BJ (cell line): Measurements from ENCODE around the gene RNASEH2A. TPM values are rescaled to one million over a fixed set of nuclear protein-coding genes. Genes with fewer than 3 reads are reported as not detected.

Experiments
- CTCF ChIA-PET: fragments of 350-600 bp; formaldehyde crosslinking; extraction: SDS; loops from one replicate; lab custom pipeline; 2021; ENCODE audit warnings: antibody characterized with exemption, inconsistent platforms; lab: Yijun Ruan, JAX
- POLR2A ChIA-PET: fragments of 300-600 bp; sonication (Branson Sonifier 250); formaldehyde crosslinking; extraction: SDS; loops from one replicate; lab custom pipeline; 2021; ENCODE audit warnings: antibody characterized with exemption; lab: Charles Lee
- DNase-seq: peaks from one replicate; pipeline ENCODE4 v3.0.0-alpha.2; 2011; ENCODE audit warnings: low read depth
- H3K27me3 ChIP-seq: 2 replicates; pipeline ENCODE4 v1.6.0; 2011; ENCODE audit warnings: low read length; ENCODE audit not compliant: control insufficient read depth, insufficient read depth
- H3K36me3 ChIP-seq: 2 replicates; pipeline ENCODE4 v1.5.1; 2011; ENCODE audit warnings: low read length; ENCODE audit not compliant: control insufficient read depth, insufficient read depth
- H3K4me3 ChIP-seq: 2 replicates; pipeline ENCODE4 v1.5.1; 2011; ENCODE audit warnings: low read depth, mild to moderate bottlenecking, control low read depth, low read length
- polyA plus RNA-seq: library from polyadenylated mRNA; depleted of rRNA; stranded (reverse); fragments of >200 nt; gene quantifications from 2 replicates; pipeline ENCODE4 v1.2.3, GENCODE V29; 2011
- TF ChIP-seq, protein P1 (sequence below): IDR thresholded peaks from 2 replicates; pipeline ENCODE4 v1.5.1; 2011; ENCODE audit warnings: low read depth, mild to moderate bottlenecking, control low read depth, inconsistent platforms, low read length, moderate library complexity; ENCODE audit not compliant: insufficient read depth

RNASEH2A gene
- polyA plus RNA-seq, 1 experiment: 30.3 TPM

DNA sequence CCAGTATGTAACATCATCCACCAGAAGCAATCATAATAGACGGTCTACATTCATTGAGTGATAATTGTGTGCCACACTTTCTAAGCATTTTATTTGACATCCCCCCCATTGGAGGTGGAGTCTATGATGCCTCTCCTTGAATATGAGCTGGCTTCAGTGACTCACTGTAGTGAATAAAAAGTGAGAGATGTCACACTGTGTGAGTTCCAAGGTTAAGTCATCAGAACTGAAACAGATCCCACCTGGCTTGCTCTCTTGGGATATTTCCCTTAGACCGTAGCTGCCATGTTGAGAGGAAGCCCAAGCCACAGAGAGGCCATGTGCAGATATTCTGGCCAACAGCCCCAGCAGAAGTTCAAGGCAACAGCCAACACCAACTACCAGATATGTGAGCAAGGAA, 15.4 kb downstream of the RNASEH2A start:
- POLR2A ChIA-PET: no interaction called here
- no peak for DNase-seq
- Histone ChIP-seq H3K4me3 (no peak overlapping the region), H3K27me3 (no peaks in the 10 kb centered on the region), H3K36me3 (no peaks in the 10 kb centered on the region)
- CTCF ChIA-PET: interaction anchor here (1.2 to 1.9 kb wide), 2 partner anchors 56 to 62 kb away, joined by 3 to 9 read pairs; no protein-coding TSS in a partner anchor
- TF ChIP-seq, protein P1, sequence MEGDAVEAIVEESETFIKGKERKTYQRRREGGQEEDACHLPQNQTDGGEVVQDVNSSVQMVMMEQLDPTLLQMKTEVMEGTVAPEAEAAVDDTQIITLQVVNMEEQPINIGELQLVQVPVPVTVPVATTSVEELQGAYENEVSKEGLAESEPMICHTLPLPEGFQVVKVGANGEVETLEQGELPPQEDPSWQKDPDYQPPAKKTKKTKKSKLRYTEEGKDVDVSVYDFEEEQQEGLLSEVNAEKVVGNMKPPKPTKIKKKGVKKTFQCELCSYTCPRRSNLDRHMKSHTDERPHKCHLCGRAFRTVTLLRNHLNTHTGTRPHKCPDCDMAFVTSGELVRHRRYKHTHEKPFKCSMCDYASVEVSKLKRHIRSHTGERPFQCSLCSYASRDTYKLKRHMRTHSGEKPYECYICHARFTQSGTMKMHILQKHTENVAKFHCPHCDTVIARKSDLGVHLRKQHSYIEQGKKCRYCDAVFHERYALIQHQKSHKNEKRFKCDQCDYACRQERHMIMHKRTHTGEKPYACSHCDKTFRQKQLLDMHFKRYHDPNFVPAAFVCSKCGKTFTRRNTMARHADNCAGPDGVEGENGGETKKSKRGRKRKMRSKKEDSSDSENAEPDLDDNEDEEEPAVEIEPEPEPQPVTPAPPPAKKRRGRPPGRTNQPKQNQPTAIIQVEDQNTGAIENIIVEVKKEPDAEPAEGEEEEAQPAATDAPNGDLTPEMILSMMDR: no peak

DNA sequence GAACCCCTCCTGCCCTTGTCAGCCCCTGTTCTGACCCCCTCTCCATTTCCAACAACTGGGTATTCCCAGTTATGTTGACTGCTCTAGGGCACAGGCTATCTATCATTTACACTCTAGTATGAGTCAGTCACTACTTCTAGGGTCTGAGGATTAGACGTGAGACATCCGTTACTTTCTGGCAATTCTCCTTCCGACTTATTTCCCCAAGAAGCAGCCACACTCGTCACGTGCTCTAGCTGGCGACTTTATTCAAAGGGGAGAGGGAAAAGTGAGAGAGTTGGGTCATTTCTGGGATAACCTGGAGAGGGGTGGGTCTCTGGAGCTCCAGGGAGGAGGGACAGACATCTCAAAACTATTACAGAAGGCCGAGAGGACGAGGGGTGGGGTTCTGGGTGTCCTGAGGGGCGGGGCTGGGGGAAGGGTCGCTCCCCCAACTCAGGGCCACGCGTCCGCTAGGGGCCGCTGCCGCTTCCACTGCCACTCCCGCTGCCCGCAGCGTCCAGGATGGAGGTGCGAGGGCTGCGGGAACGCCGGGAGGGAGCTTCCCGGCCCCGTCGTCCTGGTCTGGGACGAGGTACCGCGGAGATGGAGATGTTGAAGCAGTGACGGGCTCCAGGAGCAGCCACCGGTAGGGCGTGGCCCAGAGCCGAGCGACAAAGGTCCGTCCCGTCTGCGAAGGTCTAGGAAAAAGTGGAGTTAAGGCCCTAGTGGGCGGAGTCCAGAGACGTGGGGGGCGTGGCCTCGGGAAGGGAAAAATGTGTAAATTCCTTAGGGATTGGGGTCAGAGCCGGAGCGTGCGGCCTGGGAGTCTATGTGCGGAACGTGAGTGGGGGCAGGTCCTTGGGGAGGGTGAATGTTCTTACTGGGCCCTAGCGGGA, 19.1 kb downstream of the RNASEH2A start:
- no peaks in the 10 kb centered on the region for H3K27me3 ChIP-seq
- no peak overlapping the region for H3K4me3 ChIP-seq
- CTCF ChIA-PET: interaction anchor here (0.7 to 6.0 kb wide), 7 partner anchors 19 to 65 kb away, joined by 3 to 28 read pairs (median 4); partner anchors contain the start of genes RNASEH2A and THSD8
- TF ChIP-seq, protein P1: peak; percentile 47
- no peak for DNase-seq
- POLR2A ChIA-PET: interaction anchor here (0.6 kb wide), 1 partner anchor 10 kb away, joined by 5 read pairs; no protein-coding TSS in a partner anchor
- H3K36me3 ChIP-seq: no peaks in the 10 kb centered on the region

DNA sequence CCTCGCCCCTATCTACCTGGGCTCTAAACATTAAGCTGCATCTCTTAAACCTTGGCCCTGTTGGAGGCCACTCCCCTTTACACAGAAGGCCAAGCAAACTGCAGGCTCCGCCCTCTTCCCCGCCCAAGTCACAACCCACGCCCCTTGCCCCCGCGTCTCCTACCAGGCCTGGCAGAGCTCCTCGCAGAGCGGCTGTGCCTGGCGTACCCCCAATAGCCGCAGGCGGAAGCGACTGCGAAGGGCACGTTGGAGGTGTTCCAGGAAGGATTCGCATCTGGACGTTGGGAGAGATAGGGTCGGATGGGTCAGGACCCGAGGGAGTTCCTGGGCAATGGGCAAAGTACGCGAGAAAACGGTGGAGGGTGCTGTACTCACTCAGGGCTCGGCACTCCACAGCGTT, 22.1 kb downstream of the RNASEH2A start:
- Histone ChIP-seq H3K36me3 (no peaks in the 10 kb centered on the region), H3K27me3 (peaks cover 8% of the 10 kb centered on the region; the same call in 1 of the 2 replicates), H3K4me3 (no peak overlapping the region)
- no peak for DNase-seq
- ChIA-PET POLR2A (no interaction called here), CTCF (interaction anchor here (0.6 to 6.0 kb wide), 2 partner anchors 19 to 1804 kb away, joined by 4 to 28 read pairs; no protein-coding TSS in a partner anchor)
- TF ChIP-seq, protein P1: no peak

DNA sequence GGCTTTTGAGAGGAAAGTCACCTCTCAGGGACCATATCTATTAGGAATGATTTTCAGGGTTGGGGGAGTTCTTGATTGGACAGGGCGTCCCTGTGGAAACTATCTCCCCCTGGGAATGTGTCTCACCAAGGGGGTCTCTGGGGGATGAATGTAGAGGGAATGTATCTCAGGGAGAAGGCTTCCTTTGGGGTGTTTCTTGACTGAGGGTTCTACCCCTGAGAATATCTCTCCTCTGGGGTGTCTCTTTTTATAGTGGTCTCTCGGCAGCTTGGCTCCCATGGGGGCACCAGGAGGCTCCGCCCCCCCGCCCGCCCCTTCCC, 27.0 kb downstream of the RNASEH2A start:
- DNase-seq: no peak
- ChIA-PET POLR2A (no interaction called here), CTCF (interaction anchor here (2.4 kb wide), 1 partner anchor 68 kb away, joined by 10 read pairs; no protein-coding TSS in a partner anchor)
- TF ChIP-seq, protein P1: no peak
- H3K36me3 ChIP-seq: no peaks in the 10 kb centered on the region
- 0 out of 2 replicates have a peak overlapping the region, but pooled peaks have one; percentile 6 for H3K4me3 ChIP-seq
- H3K27me3 ChIP-seq: peaks cover 42% of the 10 kb centered on the region
